GM19455 (cell line): ENCODE measurements around the gene HIVEP3.

Experiments
- ATAC-seq: cut with Tn5 transposase; IDR thresholded peaks from one replicate; pipeline ENCODE4 v1.9.1; 2021; ENCODE audit not compliant: unreplicated experiment

HIVEP3 gene

DNA sequence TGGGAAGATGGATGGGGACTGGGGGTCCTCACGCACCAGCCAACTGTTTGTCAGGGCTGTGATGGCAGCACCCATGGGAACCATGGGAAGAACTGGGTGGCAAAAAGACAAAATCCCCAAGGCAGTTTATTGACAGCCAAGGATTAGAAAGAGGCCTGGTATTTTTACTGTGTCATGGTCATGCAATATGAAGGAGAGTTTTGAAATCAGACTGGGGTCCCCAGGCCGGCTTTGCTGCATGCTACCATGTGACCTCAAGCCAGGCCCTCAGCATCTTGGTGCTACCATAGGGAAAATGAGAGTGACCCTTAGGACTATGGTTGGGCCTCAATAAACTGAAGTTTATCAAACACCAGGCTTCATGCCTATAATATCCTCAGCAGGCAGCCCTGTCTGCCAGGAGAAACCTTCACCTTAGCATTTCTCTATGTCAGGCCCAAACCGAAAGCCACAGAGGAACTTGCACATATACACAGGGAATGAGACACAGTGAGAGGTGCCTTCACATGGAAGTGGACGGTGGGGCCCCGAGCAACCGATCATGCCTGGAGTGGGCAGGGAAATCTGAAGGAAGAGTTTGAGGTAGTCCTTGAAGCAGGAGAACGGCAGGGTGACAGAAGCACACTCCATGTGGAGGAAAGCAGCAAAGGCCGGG is 203.2 kb downstream of the HIVEP3 start:
- ATAC-seq, result no peak

GRCh38 chr1:41714638-41715389 is 203.9 kb downstream of the HIVEP3 start:
- no peak for ATAC-seq

DNA sequence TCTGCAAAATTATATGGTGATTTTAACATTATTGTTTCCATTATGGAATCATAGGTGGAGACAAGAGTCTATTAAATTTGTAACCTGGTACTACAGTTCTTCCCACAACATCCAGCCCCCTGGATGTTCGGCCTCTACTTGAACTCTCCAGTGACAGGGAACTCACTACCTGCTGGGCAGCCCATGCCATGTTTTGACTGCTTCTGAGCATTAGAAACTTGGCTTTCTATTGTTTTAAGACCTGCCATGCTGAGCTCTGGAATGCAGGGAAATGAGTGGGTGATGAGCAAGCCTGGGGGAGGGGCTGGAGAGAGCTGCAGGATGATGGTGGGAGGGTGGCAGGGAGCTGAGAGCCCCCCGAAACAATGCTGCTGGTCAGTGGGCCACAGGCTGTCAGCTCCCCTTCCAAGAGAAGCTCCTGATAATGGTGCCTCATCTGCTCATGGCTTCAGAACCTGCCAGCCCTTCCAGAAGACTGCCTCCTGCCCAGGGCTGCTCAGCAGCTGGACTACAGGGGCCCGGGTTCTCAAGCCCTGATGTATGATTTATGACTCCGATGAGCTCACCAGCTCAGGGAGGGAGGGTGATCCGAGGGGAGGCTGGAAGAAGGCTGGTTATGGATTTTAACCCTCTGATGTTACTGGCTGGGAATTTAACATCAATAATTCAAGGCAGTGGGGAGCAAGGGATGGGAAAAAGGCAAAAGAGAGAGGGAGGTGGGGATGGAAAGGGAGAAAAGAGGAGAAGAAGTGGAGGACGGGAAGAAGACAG is 205.0 kb downstream of the HIVEP3 start:
- no peak for ATAC-seq

DNA sequence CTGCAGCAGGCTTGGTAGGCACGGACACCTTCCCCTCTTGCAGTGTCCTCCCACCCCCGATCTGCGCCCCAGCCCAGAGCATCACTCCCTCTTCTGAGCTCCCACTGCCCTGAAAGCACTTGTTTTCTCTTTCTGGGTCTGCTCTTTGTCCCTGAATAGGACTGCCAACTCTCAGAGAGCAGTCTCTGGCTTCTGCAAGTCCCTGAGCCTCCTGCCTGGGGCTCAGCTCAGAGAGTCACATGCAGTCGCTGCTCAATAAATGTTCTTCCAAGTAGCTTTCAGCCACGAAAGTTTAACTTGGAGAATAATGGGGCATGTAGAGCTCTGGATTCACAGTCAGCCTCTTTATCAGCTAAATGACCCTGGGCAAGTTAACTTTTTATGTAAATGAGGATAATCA is 205.6 kb downstream of the HIVEP3 start:
- ATAC-seq, result no peak

DNA sequence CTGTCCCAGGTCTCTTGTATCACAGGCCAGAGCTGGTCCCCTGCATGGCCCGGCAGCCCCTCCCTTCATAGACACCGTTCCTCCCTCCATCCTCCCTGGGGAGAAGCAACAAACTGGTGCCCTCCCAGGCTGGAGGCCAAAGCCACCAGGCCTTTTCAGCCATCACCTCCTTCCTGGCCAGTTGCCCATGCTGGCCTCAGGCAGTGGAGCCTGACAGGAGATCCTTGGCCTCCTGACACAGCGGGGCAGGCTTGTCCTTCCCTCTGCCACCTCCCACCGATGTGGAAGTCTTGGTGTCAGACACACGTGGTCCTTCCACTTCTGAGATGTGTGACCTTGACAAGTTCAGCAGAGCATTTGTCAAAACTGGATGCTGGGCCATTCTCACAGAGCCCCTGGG is 206.0 kb downstream of the HIVEP3 start:
- ATAC-seq, result no peak

GRCh38 chr1:41712081-41712480 is 206.6 kb downstream of the HIVEP3 start:
- ATAC-seq, result no peak

- ATAC-seq, result no peak
These were observed 207.1 kb downstream of the HIVEP3 start for GRCh38 chr1:41711581-41711980.

DNA sequence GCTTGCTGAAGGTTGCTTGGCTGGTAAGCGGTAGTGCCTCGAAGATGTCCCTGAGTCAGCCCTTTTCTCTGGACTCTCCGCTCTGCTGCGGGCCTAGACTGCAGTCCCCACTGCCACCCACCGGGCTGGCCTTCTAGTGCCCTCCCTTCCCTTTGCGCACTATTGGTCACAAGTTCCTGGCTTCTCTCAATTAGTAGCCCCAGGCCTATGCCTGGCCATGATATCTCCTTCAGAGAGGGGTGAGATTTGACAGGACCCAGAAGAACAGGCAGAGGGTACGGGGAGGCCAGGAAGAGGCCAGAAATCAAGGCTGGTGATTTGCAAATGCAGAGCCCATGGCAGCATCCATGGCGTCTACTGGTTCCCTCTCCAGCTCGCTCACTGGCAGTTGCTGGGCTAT is 207.7 kb downstream of the HIVEP3 start:
- no peak for ATAC-seq

GRCh38 chr1:41709873-41710272 is 208.8 kb downstream of the HIVEP3 start:
- ATAC-seq, result no peak

GRCh38 chr1:41709331-41709730 is 209.4 kb downstream of the HIVEP3 start:
- ATAC-seq, result no peak

- no peak for ATAC-seq
These were observed 210.4 kb downstream of the HIVEP3 start for GRCh38 chr1:41708332-41708731.

- no peak for ATAC-seq
These were observed 210.9 kb downstream of the HIVEP3 start for GRCh38 chr1:41707793-41708192.

DNA sequence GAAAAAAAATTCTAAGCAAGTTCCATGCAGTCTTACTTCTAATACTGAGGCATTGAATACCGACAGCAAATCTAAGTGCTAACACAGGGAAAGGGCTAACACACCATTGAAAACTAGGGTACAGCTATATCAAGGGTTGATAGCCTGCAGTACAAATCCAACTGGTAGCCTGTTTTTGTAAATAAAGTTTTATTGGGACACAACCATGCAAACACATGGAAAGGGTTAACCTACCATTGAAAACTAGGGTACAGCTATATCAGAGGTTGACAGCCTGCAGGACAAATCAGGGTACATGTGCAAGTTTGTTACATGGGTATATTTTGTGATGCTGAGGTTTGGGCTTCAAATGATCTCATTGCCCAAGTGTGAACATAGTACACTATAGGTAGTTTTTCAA is 212.9 kb downstream of the HIVEP3 start:
- ATAC-seq, result no peak

DNA sequence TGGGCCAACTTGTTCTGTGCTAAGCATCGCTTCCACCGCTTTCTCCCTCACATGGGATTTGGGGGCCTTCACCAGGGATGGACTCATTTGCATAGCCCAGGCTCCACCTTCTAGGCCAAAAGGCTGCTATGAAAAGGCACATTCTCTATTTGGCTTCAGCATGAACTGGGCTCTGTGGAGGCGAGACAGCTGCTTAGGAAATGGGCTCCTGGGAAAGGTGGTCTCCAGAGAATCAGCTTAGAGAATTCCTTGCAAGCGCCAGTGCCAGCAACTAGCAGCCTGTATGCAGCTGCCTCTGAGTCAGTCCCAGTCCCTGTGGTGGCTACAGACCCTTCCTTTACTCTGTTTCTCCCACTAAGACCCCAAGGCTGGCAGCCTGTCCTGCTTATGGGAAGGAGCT is 214.5 kb downstream of the HIVEP3 start:
- no peak for ATAC-seq

GRCh38 chr1:41702771-41703170 is 216.0 kb downstream of the HIVEP3 start:
- ATAC-seq, result no peak

DNA sequence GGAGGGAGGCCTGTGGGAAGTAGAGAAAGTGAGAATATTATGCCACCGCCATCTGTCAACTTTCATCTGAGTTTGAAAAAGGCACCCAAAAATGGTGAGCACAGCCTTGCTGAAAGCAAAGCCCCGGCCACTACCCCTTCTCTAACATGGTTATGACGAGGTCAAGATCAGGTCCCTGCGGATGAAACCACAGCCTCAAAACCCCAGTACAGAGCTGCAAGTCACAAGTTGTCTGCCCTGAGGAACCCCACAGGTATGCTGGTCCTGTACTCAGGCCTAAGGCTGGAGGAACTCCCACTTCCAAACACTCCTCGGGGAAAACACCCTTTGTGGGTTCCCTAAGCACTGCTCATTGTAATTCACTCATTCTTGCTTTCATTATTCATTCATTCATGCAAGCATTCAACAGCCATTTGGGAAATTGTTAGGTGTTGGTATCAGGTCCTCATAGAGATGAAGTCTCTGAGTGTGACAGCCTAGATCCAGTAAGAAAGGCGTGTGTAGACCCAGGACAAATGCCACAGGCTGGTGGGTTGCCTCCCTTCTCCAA is 217.7 kb downstream of the HIVEP3 start:
- no peak for ATAC-seq

- no peak for ATAC-seq
These were observed 218.1 kb downstream of the HIVEP3 start for GRCh38 chr1:41700581-41700980.

- ATAC-seq, result no peak
These were observed 218.9 kb downstream of the HIVEP3 start for GRCh38 chr1:41699861-41700248.

DNA sequence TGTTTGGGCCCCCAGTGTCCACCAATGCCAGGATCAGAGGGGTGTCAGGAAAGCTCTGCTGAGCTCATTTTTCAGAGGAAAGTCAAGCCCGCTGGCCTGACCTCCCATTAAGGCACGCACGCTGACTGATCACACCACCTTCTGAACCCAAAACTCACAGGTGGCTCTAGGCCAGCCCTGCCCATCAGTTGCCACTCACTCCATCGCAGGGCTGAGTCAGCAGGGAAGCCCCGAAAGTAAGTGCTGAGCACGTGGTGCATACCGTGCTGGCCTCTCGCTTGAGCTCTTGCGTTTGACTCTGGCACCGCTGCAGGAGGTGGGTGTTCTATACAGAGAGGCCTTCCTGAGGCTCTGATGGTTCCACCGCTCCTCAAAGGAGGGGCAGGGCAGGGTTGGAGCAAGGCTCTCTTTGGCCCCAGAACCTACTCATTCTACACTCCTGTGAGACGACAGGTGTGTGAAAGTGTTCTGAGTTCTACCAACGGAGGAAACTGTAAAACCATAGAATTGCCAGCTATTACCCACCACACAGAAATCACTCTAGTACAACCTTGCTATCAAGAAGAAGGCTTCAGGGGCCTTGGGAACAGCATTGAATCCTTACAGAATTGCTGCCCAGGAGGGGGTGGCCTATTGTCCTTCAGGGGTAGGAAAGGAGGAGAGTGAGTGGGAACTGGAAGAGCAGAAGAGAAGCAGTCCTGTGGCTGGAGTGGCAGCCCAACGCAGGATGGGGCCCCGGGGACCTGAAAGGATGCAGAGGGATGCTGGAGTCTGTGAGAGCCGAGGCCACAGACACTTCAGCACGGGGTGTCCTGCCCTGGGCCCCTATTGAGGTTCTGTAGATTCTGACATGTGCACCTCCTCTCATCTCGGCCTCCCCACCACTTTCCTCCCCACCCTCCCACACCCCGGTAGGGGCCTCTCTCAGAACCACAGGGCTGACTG is 219.5 kb downstream of the HIVEP3 start:
- no peak for ATAC-seq

- no peak for ATAC-seq
These were observed 222.3 kb downstream of the HIVEP3 start for GRCh38 chr1:41696381-41696780.
